RPMI8226 (cell line): ENCODE data around the gene ADAMTS12.
A peak's percentile ranks its signal among the peaks of the same experiment; 100 is the strongest.

ENCODE experiments used
- DNase-seq: peaks from one replicate; pipeline ENCODE4 v3.0.0-alpha.2; 2015

Gene ADAMTS12

DNA sequence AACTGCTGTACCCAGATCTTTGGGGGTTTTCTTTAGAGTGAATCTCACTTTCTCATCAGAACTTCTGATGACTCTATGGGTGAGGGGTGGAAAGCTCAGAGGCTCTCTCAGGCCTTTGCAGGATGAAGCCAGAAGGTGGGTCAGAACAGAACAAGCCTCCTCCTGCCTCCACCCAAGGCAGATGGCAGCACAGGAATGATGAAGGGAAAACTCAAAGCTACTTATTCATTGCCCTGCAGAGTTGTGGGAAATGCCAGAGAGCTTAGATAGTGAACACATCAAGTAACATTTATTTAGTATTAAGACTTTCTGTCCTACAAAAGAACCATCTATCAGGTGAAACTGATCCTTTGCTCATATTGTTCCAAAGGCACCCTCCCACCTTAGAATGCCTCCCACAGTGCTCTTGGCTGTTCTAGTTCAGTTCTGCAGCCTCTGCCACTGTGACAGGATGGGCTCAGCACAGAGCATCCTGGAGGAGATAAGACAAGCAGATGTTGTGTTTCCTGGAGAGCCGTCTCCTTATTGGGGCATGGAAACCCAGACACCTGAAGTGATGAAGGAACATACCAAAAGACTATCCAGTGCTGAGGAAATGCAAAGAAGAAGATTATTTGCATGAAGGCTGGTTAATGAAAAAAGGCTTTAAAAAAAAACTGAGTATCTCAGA, 146.6 kb downstream of the ADAMTS12 start:
- DNase-seq = no peak

DNA sequence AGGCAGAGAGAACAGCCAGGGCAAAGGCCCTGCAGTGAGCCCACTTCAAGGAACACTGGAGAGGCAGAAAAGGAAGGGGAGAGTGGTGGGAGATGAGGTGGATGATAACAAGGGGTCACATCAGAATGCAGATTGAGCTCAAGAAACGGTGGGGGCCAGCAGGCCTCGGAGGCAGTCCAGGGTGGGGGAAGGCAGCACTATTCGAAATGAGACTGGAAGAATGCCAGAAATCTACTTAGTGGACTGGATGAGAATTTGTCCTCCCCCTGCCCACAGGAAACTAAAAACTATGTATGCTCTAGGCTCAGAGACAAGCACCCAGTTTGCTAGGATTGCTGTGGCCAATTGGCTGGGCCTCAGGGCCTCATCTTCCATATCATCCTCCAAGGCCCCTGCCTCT, 148.7 kb downstream of the ADAMTS12 start:
- no peak for DNase-seq

DNA sequence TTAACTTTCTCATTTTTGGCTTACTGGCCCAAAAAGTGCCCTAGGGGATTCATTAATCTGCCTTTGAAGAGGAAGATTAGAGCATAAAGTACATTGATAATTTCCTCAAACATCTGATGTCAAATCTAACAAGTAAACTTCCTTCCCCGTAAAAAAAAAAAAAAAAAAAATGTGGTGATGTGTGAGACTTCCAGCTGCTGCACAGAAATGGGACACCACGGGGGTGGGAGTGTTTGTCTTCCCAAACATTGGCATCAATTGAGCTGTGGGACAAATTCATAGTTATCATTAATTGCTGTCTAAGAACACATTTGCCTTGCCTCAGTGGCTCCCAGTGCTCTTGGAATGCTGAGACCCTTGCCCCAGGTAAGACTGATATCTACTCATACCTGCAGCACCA, 149.6 kb downstream of the ADAMTS12 start:
- DNase-seq = no peak

DNA sequence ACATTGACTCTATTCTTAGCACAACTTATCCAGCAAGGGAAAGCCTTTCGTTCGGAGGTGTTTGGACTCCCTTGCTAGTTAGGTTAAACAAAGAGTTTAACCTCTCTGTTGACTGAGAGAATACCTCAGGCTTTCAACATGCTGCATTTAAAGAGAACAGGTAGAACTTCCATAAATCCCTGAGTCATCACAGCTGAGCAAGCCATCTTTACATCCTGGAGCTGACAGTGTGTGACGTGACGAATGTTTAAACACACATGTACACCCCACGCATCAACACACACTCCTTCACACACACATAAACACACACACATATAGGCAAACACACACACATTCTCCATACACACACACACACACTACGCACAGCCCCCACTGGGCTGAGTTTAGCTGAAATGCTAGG, 152.8 kb downstream of the ADAMTS12 start:
- no peak for DNase-seq

DNA sequence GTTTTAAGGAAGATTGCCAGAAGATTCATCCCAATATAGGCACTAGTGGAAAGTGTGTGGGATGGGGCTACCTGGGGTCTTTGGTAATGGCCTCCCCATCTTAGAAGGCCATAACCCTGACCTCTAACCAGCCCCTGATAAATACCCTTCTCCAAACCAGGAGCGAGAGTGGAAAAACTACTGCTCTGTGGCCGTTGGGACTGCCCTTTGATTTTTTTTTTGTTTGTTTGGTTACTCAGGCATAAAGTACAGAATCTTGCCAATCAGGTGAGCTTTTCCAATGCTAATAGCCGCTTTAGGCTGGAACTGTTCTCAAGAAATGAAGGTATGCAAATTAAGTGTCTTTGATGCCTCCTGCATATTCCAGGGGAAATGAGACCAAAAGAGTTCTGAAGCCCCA, 153.7 kb downstream of the ADAMTS12 start:
- DNase-seq = no peak

DNA sequence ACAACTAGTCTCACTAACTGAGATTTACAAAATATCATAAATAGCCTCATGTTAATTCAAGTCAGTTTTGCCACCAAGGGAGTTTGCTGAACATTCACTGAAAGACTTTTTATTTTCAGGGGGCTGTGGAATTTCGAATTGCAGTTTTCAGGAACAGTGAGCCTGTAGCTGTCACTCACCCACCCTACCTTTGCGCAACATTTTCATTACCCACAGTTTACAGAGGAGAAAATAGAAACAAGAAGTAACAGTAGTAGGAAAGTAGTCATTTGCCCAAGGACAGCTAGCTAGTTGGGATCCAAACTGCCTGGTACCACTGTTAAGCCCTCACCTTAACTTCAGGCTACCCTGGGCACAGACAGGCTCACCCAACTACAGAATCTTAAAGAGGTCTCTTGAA, 154.1 kb downstream of the ADAMTS12 start:
- no peak for DNase-seq

DNA sequence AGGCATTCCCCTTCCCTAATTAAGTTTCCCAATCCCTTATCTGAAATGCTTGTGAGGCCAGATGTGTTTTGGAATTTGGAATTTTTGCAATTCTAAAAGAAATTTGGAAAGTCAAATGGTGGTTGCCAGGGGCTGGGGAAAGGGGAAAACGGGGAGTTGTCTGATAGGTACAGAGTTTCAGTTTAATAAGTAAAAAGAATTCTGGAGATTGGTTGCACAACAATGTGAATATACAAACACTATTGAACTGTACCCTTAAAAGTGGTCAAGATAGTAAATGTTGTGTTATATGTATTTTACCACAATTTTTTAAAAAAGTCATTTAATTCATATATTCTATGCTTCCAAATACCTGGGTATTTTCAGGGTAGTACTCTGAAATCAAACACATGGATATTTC, 154.5 kb downstream of the ADAMTS12 start:
- no peak for DNase-seq

DNA sequence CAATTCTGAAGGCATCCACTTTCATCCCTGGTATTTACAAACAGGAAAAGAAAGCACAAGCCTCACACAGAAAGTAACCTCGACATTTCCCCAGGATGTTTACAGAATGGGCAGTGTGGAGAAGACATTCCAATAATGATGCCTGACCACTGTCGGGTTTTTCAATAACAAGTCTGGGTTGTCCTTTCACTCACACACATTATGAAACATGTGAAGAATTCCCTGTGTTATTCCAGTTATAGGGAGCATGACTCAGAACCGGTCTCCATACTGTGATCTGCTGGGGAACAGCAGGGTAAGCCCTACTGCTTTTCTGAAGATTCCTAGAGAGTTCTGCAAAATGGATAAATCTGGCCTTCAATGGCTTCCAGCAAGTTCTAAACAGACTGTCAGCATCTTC, 155.3 kb downstream of the ADAMTS12 start:
- no peak for DNase-seq

DNA sequence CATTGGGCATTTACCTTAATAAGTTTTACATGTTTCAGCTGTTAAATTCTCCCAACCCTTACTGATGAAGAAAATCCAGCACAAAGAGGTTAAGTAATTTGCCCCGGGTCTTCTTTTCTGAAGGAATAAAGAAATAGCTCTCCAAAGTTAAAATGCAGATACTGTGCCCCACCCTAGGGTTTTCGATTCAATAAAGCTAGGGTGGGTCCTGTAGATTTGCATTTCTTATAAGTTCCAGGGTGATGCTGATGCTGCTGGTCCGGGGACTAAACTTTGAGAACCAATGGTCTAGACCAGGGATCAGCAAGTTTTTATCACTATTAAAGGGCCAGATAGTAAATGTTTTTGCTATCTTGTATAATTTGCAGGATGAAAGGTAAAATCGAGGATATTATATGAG, 156.7 kb downstream of the ADAMTS12 start:
- DNase-seq = no peak

DNA sequence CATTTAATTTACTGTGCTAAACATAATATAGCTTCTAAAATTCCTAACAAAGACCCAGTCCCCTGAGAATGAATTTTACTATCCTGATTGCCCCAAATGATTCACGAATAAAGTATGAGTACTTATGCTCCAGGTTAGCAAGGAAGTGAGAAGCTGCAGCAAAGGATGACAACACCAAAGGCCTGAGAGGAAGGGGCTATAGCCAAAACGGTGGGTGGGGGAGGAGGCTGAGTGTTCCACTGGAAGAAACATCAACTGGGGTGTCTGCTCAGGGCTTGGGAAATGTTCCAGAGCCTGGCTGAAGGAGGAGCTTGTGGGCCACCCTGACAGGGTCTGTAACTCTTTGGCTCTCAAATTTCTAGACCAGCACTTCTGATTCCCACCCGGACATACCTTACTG, 157.3 kb downstream of the ADAMTS12 start:
- DNase-seq = no peak

DNA sequence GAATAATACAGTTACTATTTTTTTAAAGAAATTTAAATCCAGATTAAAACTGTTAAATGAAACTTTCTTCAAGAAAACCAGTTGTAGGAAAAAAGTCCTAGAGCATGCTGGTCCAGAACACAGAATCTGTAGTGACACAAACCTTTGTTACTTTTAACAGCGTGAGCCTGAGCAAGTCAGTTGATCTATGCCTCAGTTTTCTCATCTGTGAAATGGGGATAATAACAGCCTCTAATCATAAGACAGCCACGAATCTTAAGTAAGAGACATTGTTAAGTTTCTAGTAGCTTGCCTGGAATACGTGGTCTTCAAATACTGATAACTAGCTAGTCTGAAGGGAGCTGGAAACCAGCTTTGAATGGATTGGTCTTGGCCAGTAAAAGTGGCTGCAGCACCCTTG, 158.6 kb downstream of the ADAMTS12 start:
- DNase-seq = no peak

DNA sequence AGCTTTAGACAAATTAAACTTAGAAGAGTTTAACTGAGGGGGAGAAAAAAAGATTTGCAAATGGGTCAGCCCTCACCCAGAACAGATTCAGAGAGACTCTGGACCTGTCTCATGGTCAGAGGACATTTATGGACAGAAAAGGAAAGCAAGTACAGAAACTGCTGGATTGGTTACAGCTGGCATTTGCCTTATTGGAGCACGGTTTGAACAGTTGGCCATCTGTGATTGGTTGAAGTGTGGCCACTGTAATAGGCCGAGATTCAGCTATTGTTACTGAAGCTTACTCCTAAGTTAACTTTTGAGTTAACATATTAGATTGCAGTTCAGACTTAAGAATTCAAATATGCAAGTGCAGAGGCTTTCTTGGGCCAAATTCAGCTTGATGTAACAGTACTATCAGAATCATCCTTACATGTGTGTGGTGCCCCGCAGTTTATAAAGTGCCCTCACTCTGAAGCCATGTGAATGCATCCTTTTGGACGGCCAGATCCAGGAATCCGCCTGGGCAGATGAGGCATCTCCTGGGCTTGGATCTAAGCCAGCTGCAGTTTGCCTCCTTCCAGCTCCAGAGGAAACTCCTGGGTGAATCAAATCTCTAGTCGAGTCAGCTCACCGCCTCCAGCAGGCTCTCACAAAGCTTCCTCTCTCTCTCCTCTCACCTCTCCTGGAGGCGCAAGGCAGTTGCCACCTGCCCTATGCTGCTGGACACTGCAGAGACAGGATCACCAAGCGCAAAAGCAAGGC, 165.2 kb downstream of the ADAMTS12 start:
- no peak for DNase-seq

DNA sequence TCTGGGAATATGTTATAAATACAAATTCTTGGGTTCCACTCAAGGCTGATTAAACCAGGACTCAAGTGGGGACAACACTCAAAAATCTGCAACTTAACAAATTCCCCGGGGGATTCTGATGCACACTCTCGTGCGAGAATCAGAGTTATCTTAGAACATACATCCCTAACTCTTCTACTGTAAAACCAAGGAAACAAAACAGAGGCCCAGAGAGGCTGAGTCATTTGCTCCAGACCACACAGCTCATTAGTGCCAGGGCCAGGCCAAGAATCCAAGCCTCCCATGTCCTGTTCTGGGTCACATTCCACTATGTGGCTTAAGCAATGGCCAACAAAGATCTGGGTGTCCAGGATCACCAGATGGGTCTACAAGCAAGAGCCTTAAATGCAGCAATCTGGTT, 166.0 kb downstream of the ADAMTS12 start:
- no peak for DNase-seq

DNA sequence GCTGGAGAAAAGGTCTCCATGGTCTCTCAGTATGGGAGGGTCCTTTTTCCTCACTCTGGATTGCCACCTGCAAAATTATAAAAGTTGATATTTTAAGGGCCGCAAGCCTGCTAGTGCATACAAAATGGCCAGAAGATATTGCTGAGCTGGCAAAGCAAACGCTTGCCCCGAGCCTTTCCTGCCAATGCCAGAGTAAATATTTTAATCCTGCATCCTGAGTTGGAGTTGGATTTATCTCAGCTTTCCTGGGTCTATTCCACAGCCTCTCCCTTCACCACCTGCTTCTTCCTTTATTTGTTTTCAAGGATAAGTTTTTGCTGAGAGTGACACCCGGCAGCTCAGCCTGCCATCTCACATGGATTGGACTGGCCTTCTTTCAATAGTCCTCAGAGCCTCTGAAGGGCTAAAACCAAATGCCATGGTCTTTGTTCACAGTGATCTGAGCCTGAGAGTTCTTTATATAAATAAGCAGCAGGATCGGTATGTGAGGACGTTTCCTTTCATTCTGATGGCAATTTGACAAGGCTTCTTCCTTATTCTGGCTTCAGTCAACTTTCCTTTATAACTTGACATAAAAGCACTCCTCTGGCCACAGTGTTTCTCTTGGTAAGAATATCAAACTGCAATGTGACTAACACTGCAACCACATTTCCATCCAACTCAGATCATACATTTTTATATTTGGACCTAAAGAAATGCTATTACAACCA, 170.1 kb downstream of the ADAMTS12 start:
- no peak for DNase-seq

DNA sequence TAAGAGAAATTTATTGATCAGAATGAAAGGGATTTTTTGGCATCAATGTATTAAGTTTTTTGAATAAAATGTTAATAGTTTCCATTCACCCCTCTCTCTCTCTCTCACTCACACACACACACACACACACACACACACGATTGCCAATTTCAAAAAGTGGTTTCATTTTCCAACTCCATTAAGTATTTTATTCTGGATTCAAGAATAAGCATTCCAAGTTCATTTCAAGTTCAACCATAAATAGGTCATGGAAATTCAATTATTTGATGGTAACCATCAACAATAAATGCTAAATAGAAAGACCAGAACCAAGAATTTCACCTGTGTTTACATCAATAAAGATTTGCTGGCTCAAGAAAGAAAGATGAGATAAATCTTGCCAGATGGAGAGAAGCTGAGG, 171.6 kb downstream of the ADAMTS12 start:
- DNase-seq = no peak

DNA sequence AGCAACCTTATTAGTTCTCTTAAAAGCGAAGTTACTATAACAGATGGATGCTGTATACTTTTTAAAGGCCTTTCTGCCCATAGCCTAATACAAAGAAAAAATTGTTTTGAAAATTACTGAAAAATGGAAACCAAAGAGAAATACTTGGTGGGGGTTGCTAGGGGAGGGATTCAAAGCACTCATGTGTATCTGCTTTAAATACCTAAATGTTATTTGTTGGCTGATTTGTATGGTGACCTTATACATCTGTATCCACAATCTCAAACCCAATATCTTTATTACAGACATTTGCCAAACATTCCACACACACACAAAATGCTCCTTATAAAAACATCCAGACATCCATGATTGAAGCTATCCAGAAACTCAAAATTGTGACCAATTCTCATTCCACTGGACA, 172.0 kb downstream of the ADAMTS12 start:
- no peak for DNase-seq

DNA sequence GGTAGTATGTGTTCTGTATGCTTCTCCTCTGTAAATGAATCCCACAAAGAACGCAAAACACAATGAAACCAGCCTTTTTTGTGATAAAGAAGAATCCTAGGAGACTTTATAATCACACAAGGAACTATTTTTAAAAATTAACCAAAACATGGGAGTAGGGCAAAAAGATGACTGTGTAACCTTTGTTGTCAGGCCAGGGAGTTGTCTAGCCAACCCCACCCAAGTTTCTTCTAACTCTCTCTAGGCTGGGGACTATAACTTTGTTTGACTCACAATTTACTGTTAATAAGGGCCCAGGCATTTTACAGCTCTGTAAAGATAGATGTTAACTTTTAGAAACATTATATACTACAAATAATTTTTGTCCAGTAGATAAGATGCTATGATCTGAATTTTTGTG, 176.1 kb downstream of the ADAMTS12 start:
- no peak for DNase-seq

DNA sequence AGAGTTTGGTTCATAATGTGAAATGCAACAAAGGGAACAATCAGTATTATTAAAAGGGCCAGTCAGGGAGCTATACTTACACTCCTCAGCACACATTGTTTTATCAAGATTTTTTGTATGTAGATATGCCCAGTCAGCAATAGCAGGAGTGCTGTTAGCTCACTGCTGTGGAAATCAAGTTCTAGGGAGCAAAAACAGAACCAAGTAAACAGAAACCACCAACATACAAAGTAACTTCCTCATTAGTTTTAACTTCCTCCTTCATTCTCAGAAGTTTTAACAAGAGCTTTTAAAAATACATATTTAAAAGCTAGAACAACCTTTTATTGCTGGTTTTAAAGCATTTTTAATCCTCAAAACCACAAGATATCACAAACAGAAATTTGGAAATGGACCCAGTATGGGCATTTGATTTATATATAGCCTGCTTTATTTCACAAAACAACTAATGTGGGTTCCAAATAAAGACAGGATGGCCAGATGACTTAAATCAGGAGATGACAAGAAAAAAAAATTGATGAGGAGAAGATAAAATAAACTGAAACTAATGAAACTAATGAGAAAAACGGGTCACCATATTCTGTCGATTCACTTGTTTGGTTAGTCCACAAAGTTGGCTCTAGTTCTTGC, 178.5 kb downstream of the ADAMTS12 start:
- peak; percentile 3 for DNase-seq

DNA sequence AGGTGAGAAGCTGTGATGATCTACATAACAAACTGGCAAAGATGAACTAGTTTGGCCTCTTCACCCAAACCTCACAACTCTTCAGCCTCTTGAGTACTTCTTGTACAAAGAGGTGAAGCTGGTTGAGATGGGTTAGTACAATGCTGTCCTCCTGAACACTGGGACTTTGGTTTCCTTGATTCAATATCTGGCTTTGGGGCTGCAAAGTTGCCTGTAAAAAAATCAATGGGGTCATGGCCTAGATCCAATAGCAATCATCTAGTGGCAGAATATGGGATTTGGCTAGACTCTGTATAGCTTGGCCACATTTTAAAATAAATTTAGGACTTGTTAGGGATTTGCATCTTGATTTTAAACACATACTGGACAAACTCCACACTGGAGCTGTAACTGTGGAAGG, 179.1 kb downstream of the ADAMTS12 start:
- no peak for DNase-seq

DNA sequence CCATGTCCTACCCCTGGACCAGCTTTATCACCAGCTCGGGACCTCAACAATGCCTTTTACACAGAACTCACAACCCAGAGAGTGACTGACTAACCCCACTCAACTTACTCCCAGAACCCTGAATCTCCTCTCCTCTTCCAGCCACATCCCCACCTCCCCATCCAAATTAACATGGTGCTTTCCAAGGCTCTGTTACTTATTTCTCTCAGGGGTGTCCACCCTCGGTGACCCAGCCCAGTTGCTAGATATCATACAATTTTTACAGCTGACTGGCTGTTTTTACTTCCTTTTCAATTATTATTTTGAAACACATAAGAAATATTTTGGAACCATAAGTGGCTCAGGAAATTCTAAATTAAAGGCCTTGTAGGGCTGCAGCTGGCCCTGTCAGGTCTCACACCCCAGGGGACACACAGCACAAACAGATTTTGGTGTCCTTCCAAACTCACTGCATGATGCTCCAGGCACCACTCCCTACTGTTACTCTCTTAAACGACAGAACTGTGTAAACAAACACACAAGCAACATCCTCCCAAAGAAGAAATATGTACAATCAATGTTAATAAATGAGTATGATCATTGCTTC, 180.6 kb downstream of the ADAMTS12 start:
- DNase-seq = no peak

DNA sequence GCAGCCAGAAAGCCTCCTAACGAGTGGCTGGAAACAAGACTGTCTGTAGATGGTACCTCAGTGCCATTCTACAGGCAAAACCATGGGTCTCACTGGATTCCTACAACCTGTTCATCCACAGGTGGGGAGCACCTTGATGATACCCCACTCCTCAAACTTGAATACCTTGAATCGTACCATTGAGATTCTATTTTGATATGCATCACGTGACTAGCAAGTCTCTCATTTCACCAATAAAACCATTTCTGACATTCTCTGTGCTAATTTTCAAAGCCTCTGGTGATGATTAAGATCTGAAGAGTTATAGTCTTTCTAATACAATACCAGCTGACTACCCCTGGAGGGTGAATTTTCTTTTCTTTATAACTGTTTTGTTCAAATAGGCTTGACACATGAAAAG, 188.9 kb downstream of the ADAMTS12 start:
- no peak for DNase-seq

DNA sequence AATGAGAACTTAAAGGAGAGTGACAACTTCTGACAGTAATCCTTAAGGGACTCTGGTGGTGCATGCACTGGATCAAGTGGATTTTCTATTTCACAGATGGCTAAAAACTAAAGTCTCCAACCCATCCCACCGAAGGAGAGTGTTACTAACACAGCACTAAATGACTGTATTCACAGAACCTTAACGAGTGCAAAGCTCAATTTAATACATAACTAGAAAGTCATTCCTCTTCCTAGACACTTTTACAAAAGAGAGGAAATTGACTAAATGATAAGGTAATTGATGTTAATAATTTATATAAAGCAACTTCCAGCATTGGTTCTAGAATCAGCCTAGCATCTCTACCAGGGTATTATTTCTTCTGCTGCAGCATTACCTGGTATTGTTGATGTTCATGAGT, 189.8 kb downstream of the ADAMTS12 start:
- DNase-seq = no peak

DNA sequence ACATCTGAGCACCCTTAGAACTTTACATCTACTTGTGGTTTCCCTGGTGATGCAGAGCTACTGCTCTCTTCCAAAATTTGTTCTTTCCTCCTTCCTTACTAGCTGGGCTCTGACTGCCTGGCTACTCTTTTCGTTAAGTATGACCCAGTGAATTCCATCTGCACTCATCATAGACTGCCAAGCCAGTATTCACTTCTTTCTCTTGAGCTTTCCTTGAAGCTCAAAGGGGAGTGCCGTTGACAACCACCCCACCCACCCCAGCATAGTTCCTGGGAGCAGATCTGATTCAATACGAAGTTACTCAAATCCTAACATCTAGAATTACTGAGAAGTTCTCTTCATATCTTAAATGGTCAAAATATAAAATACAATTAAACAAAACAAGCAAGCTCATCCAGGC, 190.5 kb downstream of the ADAMTS12 start:
- DNase-seq = no peak
